ENCODE results near the gene DYNLT2. TPM values are rescaled to one million over a fixed set of nuclear protein-coding genes. Genes with fewer than 3 reads are reported as not detected.

DYNLT2 gene
- total RNA-seq, 1 donor, result 1.7 TPM

- H3K4me3 ChIP-seq (ENCODE audit: low read depth, low read length), result no peak overlapping the region
- TF ChIP-seq, protein P1, sequence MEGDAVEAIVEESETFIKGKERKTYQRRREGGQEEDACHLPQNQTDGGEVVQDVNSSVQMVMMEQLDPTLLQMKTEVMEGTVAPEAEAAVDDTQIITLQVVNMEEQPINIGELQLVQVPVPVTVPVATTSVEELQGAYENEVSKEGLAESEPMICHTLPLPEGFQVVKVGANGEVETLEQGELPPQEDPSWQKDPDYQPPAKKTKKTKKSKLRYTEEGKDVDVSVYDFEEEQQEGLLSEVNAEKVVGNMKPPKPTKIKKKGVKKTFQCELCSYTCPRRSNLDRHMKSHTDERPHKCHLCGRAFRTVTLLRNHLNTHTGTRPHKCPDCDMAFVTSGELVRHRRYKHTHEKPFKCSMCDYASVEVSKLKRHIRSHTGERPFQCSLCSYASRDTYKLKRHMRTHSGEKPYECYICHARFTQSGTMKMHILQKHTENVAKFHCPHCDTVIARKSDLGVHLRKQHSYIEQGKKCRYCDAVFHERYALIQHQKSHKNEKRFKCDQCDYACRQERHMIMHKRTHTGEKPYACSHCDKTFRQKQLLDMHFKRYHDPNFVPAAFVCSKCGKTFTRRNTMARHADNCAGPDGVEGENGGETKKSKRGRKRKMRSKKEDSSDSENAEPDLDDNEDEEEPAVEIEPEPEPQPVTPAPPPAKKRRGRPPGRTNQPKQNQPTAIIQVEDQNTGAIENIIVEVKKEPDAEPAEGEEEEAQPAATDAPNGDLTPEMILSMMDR (IDR thresholded peaks at IDR 0.05; ENCODE audit: insufficient read depth, low read length), result no peak
- no peak for DNase-seq (ENCODE audit: low read depth)
These were observed 27.3 kb upstream of the DYNLT2 start for GRCh38 chr6:169778646-169779045.

DNA sequence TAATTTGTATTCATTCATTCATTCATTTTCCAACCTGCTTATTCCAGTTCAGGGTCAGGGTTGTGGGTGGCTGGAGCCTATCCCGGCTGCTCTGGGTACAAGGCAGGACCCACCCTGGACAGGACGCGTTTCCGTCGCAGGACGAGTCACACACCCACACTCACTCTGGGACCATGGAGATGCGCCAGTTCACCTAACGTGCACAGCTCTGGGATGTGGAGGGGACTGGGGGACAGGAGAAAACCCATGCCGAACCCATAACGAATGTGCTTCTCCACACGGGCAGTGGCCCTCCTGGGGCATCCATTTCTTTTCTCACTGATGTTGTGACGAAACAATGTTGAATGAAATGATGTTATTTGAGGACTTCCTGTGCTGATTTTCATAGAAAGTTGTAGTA, 26.5 kb upstream of the DYNLT2 start:
- H3K4me3 ChIP-seq (ENCODE audit: low read depth, low read length), result no peak overlapping the region
- TF ChIP-seq, protein P1 (IDR thresholded peaks at IDR 0.05; ENCODE audit: insufficient read depth, low read length), result no peak
- no peak for DNase-seq (ENCODE audit: low read depth)

DNA sequence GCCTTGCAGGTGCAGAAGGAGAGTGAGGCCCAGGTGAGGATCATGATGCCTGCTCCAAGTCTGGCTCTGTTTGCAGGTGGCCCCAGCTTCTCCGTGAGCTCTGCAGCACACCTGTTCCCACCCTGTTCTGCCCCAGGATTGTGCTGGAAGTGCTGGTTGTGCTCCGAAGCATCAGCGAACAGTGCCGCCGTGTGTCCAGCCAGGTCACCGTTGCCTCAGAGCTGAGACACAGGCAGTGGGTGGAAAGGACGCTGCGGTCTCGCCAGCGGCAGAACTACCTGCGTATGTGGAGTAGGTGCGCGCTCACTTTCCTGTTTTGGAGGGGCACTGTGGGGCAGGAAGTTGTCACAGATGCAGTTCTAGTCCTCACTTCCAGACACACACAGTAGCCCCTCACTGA, 25.0 kb upstream of the DYNLT2 start:
- no peak for DNase-seq (ENCODE audit: low read depth)
- TF ChIP-seq, protein P1 (IDR thresholded peaks at IDR 0.05; ENCODE audit: insufficient read depth, low read length), result no peak
- no peak overlapping the region for H3K4me3 ChIP-seq (ENCODE audit: low read depth, low read length)

GRCh38 chr6:169775321-169775720, 23.9 kb upstream of the DYNLT2 start:
- DNase-seq (ENCODE audit: low read depth), result no peak
- H3K4me3 ChIP-seq (ENCODE audit: low read depth, low read length), result no peak overlapping the region
- TF ChIP-seq, protein P1 (IDR thresholded peaks at IDR 0.05; ENCODE audit: insufficient read depth, low read length), result no peak

GRCh38 chr6:169774347-169774746, 23.0 kb upstream of the DYNLT2 start:
- TF ChIP-seq, protein P1 (IDR thresholded peaks at IDR 0.05; ENCODE audit: insufficient read depth, low read length), result no peak
- no peak for DNase-seq (ENCODE audit: low read depth)
- H3K4me3 ChIP-seq (ENCODE audit: low read depth, low read length), result no peak overlapping the region

- DNase-seq (ENCODE audit: low read depth), result no peak
- TF ChIP-seq, protein P1 (IDR thresholded peaks at IDR 0.05; ENCODE audit: insufficient read depth, low read length), result no peak
These were observed 15.8 kb upstream of the DYNLT2 start for GRCh38 chr6:169766921-169767736.

More at GRCh38 chr6:169766921-169767736, 15.8 kb upstream of the DYNLT2 start:
- H3K4me3 ChIP-seq (ENCODE audit: low read depth, low read length), result no peak overlapping the region

All from fibroblast of the aortic adventitia (primary cell).